Activated T-cell treated with anti-CD3 and anti-CD28 coated beads for 48 hours (primary cell): ENCODE measurements around the gene SPEM3.
A peak's percentile ranks its signal among the peaks of the same experiment; 100 is the strongest.

Experiments
- DNase-seq: peaks from one replicate; pipeline ENCODE4 v3.0.0-alpha.2; 2020; ENCODE audit warnings: low read depth

The SPEM3 gene

DNA sequence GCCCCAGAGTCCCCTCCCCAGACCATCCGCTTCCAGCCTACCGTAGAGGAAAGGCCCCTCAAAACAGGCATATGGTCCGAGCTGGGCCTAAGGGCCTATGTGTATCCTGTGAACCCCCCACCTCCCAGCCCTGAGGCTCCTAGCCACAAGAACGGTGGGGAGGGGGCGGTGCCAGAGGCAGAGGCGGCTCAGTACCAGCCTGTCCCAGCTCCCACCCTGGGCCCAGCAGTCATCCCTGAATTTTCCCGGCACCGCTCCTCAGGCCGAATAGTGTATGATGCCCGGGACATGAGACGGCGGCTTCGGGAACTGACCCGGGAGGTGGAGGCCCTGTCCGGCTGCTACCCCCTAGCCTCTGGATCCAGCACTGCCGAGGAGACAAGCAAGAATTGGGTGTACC is 7.5 kb upstream of the SPEM3 start:
- DNase-seq, result no peak

- DNase-seq, result no peak
Measured at GRCh38 chr17:7423679-7424078, 5.0 kb upstream of the SPEM3 start.

- DNase-seq, result no peak
Measured at GRCh38 chr17:7425316-7425715, 3.3 kb upstream of the SPEM3 start, which contains the start of gene SPEM2. Gene SPEM2, plus strand, starts transcription at chr17:7425616. Its CDS starts 73 bp downstream, at chr17:7425689.

DNA sequence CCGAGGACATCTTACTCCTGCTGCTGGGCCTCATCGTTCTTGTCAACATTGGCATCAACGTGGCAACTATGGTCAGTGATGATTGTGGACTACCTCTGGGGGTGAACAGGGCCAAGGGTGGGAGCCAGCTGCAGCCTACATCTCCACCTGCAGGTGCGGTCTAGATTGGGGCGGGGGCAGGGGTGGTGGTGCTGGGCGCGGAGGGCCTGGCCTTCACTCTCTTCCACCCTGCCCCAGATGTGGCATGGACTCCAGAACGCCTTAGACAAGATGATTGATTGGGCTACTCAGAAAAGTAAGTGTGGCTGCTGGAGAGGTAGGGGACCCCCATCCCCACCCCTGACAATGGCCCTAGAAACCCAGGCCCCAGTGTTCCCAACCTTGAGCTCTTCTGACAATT is 2.9 kb upstream of the SPEM3 start:
- no peak for DNase-seq

GRCh38 chr17:7426203-7426863 is 2.3 kb upstream of the SPEM3 start:
- no peak for DNase-seq

DNA sequence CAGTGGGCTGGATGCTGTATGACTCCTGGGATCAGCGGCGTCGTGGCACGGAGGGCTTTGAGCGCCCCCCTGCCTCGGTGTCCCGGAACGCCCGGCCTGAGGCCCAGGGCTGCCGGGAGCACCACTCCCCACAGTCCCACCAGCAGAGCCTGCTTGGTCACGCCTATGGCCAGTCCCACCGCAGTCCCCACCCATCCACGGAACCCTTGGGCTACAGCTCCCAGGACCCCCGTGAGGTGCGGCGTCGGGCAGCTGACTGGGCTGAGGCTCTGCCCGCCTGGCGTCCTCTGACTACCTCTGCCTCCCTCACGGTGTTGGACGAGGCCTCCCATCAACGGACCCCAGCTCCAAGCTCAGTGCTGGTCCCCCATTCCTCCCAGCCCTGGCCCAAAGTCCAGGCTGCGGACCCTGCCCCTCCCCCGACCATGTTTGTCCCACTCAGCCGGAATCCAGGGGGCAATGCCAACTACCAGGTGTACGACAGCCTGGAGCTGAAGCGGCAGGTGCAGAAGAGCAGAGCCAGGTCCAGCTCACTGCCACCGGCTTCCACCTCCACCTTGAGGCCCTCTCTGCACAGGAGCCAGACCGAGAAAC is 1.7 kb upstream of the SPEM3 start:
- no peak for DNase-seq

DNA sequence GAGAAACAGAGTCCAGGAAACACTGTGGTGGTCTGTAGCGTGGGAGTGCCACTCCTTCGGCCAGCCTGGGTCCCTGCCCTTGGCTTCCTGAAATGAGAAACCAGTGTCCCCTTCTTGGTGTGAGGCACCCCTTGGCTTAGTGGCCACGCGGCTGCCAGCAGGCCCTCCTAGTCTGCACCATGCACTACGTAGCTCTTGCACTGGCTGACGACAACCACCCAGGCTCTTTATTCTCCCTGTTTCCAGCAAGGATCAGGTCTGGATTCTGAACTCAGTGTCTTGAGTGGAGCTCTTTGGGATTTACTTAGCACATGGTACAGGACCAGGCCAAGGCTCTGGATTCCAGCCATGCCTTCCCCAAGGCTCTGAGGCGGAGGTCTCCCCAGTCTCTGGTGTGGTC is 1.1 kb upstream of the SPEM3 start:
- DNase-seq, result no peak

- no peak for DNase-seq
Measured at GRCh38 chr17:7429722-7430121, 1.1 kb downstream of the SPEM3 start.

DNA sequence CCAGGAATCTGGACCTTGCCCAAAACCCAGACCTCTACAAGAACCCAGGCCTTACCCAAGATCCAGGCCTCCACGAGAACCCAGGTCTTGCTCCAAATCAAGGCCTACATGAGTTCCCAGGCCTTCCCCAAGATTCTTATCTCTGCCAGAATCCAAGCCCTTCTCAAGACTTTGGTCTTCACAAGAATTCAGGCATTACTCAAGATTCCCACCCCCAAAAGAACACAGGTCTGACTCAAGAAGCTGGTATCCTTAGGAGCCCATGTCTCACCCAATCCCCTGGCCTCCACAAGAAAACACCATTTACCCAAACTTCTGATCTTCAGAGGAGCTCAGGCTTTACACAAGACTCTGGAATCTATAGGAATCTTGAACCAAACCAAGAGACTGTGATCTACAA is 2.6 kb downstream of the SPEM3 start:
- DNase-seq, result no peak

DNA sequence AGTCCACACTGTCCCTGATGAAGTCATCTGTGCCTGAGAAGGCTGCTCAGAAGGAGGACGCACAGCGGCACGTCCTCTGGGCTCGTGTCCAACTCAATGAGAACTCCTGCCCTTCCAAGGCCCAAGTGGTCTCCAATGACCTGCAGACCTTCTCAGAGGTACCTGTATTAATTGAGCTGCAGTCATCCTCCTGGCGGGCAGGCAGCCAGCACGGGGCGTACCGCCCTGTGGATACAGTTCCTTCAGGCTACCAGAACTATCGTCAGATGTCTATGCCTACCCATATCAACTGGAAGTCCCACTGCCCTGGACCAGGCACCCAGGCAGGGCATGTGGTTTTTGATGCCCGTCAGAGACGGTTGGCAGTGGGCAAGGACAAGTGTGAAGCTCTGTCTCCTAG is 3.6 kb downstream of the SPEM3 start:
- no peak for DNase-seq

- DNase-seq, result peak; percentile 51
Measured at GRCh38 chr17:7435676-7436555, 7.3 kb downstream of the SPEM3 start.

- DNase-seq, result peak; percentile 88
Measured at GRCh38 chr17:7436556-7437368, 8.1 kb downstream of the SPEM3 start.

GRCh38 chr17:7437369-7437863 is 8.8 kb downstream of the SPEM3 start:
- no peak for DNase-seq

DNA sequence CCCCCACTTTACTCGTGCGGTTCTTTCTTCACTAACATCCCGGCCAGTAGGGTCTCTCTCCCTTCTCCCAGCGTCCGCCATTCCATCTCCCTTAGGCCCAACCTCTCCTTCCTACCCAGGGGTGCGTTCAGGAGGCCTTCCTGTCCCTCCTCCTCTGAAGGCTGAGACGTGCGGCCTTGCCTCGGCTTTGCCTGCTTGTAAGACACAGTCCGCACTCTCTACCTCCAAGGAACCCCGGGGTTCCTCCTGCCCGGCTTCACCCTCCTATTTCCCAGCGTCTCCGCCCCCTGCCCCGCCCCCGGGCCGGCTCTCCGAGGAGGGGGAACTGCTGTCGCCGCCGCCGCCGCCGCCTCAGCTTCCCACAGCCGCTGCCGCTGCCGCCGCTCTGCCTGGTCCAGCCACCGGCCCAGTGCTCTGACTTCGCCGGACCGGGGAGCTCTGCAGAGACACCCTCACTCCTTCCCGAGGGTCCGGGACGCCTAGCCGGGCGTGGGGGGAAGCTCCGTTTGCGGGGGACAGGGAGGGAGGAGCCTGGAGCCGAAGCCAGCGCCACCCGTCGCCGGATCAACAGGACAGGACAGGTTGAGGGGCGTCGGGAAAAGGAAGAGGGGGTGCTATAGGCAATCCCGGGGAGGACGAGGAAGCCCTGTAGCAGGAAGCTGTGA is 9.4 kb downstream of the SPEM3 start:
- DNase-seq, result peak; percentile 62

DNA sequence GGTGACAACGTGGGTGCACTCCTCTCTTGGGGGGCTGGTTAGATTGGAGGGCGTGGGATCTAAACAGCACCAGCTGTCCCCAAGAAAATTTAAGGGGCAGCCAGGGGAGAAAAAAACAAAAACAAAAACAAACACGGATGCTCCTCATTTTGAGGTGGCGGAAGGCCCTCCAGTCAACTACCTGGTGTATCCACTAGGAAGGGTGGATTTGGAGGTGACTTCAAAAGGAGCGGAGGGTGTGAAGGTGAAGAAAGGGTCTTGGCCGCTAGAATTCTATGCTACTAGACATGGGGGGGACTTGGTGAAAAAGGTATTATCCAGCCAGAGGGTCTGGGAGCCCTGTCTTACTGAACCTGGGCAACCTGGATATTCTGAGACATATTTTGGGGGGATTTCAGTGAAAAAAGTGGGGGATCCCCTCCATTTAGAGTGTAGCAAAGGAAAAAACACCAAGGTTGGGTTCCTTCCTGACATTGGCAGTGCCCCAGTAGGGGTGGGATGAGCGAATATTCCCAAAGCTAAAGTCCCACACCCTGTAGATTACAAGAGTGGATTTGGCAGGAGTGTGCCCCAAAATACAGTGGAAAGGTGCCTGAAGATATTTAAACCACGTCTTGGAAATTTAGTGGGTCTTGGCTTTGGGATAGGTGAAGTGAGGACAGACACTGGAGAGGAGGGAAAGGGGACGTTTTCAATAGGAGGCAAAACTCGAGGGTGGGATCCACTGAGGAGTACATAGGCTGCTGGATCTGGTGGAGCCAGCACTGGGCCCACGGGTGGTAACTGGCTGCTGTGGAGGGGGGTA is 10.2 kb downstream of the SPEM3 start:
- DNase-seq, result no peak

GRCh38 chr17:7439462-7440112 is 10.9 kb downstream of the SPEM3 start, which contains the start of gene FGF11:
Gene FGF11, plus strand, starts transcription at chr17:7439512. Its CDS starts 109 bp downstream, at chr17:7439621.
- DNase-seq, result no peak

GRCh38 chr17:7440113-7440833 is 11.6 kb downstream of the SPEM3 start:
- DNase-seq, result no peak

GRCh38 chr17:7440834-7441195 is 12.2 kb downstream of the SPEM3 start:
- DNase-seq, result no peak

- DNase-seq, result no peak
Measured at GRCh38 chr17:7441266-7441665, 12.6 kb downstream of the SPEM3 start.
